HG03139 (cell line): ENCODE data around the gene MACO1.
"Not testable (repeated sequence)": the region's sequence is repeated elsewhere in the genome, so short reads cannot be mapped to it uniquely, and the experiment has no call there.

Experiments
- ATAC-seq: cut with Tn5 transposase; IDR thresholded peaks from one replicate; pipeline ENCODE4 v1.9.1; 2021; ENCODE audit not compliant: unreplicated experiment

MACO1 gene

DNA sequence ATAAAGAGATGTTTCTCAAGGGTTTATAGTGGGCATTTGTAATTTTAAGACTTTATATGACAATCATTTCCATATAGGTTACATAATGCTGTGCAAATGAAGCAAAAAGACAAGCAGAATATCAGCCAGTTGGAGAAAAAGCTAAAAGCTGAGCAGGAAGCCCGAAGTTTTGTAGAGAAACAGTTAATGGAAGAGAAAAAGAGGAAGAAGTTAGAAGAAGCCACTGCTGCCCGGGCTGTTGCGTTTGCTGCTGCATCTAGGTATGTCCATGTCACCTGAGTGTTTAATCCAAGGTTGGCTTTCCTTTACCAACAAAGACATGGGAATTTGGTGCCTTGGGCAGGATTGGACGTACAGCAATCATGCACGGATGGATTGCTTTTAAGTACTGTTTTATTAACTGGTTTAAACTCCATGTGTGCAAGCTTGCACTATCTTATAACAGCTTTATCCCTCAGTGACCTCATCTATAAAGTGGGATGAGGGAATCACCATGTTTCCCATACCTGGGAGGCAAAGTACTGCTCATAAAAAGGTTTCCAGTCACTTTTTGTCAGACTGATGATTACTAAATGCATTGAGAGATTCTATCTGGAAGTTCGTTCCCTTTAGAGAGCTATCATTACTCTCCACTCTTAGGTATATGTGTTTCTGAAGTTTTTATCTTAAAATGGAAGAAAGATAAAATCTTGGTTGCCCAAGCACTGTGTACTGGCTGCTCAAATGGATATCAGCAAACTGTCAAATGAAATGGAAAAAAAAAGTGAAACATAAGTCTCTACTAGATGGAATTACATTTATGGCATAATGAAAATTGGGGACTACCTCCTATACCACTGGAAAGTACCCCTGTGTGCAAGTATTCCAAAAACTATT lies 55.1 kb downstream of the MACO1 start:
- ATAC-seq = no peak

DNA sequence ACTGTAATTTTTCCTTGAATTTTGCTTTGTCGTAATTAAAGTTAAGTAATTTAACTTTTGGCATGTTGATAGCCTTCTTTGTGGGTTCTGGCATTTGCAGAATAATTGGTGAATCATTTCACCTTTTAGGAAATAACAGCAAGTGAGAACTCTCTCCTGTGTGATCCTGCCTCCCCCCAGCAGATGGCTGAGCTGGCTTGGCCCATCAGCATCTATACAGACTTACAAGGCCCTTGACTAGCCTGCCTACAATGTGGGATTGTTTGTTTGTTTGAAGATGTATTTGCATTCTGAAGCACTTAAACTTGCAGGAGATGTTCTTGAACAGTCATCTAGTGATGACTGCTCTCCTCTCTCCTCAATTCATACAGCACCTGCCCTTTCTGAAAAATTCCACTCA lies 55.9 kb downstream of the MACO1 start:
- no peak for ATAC-seq

DNA sequence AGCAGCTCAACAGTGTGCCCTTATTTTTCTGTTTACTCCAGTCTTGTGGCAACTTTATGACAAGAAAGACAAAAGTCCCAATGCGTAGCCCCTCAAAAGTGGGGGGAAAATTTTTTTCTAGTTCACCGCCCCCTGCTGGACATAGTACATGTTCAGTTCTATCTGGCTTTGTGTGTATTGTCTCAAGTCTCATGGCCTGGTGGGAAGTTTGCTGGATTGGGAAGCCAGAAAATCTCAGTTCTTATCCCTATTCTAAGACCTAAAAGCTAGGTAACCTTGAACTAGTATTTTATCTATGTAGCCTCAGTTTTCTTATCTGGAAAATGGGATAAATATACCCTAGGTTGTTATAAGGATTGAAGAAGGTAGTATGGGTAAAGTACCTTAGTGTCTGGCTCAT lies 56.9 kb downstream of the MACO1 start:
- ATAC-seq = no peak

DNA sequence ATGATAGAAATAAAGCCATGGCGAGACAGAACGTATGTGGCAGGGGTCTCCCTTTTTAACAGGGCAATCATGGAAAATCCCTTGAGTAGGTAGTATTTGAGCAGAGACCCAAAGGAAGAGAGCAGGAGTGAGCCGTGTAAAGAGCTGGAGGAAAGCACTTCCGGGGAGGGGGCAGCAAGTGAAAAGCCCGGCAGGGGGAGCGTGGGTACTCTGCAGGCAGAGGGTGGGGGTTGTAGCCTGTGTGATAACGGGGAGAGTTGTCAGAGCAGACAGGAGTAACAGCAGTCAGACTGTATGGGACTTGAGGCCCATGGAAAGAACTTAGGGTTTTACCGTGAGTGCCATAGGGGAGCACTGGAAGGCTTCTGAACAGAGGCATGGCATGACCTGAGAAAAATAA lies 61.6 kb downstream of the MACO1 start:
- ATAC-seq = no peak

DNA sequence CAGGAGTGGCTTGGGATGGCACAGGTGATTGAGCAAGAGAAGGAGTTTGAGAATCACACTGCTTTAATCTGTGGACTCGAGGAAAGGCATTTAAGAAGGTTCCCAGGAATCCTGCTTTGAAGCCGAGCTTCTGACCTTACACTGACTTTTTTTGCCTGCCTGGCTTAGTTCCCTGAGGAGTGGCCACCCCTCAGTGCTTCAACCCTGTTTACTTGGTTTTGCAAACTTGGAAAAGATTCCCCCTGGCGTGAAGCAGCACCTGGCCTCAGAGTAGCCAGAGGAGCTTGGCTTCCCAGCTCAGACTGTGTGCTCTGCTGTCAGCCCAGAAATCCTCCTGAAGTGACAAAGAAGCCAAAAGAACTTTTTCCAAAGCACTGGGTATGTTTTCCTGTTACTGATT lies 64.3 kb downstream of the MACO1 start:
- no peak for ATAC-seq

DNA sequence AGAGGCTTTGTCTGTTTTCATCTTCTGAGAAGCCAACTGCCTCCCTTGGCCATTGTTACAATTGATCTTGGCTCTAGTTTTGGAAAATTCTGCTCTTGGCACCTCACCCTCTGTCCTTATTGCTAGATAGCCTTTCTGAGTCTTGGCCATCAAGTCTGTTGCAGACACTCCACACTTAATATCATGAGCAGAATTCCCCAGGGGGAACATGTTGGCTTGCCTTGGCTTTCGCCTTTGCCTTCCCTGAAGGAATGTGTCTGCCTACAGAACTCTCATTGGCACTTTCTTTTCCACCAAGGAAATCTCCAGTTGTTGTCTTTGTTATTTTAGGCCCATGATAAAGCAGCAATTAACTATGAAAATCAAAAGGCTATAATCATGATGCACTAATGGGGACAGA lies 70.0 kb downstream of the MACO1 start:
- no peak for ATAC-seq

DNA sequence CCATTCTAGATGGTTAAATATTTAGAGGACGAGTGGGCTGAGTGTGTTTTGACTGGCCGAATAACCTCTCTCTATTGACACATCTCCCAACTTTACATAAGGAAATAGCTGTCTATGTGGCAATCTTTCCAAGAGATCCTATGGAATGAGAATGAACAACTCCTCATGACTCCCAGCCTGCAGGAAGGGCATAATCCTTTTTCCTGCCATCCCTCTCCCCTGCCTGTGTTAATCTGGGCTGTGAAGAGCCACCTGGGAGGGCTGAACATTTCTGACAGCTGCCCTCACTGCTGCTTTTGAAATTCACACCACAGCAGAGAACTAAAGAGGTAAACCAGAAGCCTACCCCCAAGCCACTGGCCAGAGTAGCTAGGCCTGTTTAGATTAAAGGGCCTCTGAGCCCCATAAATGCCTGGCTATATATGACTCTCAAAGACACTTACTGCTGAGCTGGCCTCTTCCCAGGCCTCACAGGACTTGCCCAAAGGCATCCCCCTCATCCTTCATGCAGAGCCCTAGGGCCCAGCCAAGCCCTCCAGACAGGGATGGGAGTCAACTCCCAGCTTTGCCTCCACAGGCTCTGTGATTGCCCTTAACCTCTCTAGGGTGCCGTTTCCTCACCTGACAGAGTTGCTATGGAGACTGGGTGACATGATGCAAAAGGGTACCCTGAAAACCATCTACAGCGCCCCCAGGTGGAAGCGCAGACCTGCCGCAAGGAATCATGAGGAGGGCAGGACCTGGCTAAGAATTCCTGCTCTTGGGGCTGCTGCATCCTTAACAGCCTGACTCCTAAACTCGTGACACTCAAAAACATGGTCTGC lies 70.8 kb downstream of the MACO1 start:
- no peak for ATAC-seq

DNA sequence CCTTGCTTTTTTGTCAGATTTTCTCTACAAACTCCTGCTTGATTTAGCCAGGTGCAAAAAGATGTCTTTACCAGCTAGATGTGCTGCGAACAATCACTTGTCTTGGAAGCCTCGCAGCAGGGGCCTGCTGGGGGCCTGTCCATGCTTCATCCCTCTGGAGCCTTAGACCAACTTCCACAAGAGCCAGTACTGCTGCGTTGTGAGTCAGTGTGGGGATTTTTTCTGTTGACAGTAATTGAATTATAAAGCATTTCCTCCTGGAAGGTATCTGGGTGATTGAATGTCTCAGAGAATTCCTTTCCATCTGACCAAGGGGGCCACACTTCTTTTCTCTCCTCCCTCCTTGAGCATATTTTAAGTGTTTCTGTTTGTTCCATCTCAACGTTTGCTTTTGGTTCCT lies 72.3 kb downstream of the MACO1 start:
- no peak for ATAC-seq

DNA sequence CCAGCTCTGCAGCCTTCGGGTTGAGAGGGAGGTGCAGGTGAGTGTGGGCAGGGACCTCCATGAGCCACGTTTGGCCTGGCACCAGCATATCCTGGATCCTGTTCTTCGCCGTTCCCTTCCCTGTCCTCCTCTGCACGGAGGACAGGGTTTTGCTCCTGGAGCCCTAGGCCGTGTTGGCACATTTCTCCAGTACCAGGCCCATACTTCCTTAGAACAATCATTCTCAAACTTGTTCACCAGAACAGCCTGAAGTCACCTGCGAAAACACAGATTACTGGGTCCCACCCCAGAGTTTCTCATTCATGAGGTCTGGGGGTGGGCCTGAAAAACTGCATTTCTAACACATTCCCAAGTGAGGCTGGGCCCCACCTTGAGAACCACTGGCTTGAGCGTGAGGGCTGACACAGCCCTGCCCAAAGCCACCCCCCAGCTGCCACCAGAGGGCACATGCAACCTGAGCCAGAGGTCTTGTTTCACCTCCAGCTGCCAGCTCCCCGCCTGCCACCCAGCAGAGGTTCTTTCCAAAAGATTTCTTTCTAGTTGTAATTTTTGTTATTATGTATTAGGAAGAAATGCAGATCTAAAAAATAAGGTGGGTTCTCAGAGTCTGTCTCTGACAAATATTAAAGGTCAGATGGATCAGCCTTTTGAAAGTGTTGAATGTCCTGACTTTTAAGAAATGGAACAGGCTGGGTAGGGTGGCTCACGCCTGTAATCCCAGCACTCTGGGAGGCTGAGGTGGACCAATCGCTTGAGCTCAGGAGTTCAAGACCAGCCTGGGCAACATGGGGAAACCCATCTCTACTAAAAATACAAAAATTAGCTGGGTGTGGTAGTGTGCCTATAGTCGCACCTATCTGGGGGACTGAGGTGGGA lies 73.1 kb downstream of the MACO1 start:
- no peak for ATAC-seq

DNA sequence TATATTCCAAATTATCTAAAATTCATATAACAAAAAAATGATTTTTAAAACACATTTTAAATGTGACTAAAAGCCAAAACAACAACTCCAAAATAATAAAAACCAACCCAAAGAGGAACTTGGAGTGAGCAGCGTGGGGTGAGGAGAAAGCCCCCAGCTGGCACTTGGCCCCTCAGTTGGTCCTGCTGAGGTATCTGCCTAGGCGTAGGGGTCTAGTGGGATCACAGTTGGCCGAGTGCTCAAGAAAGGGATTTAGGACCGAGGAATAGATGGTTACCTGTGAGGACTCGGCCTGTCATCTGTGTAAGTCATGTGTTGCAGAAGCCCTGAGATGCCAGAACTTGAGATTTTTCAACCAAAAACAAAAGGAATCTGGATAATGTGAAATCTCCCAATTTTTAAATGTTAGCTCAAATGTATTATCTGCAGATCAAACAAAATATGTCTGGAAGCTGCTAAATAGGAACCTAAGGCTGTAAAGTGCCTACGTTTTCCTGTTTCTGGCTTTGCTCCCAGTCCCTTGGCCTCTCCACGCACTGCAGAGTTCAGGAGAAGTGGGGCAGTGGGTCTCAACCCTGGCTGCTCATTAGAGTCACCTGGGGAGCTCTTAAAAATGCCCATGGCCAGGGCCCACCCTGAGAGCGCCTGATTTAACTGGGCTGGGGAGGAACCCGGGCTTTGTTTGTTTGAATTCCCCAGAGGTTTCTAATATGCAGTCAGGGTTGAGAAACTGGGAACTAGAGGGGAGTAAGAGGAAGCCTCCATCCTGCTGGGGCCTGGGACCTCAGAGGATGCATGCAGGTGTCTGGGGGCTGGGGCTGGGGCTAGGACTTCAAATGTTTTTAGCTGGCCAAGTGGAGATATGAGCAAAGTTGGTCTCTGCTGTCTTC lies 74.3 kb downstream of the MACO1 start:
- no peak for ATAC-seq

DNA sequence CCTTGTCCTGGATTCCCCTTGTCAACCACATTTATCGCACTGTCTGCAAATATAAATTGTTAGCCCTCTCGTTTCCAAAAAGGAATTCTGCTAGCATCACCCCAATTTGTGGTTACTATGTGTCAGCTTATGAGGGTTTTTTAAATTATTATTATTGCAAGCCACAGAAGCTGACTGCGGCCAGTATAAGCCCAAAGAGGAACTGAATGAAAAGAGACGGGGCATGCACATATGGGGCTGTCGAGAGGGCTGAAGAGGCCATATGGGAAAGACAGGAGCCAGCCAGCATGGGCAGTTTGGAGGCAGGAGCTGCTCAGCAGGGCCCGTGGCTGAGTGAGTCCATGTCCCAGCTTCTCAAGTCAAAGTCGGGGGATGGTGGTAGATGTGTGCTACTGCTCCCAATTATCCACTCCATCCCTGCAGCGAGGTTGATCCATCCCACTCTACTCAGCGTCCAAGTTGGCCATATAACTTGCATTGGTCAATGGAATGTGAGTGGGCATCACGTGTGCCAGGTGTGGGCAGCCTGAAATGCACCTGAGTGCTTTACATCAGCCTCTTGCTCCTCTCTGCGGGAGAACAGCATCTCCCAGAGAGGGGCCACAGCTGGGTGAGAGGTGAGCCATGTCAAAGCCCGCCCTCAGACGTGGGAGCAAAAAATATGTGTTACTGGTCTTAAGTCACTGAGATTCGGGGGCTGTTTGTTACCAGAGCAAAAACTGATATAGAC lies 75.1 kb downstream of the MACO1 start:
- ATAC-seq = no peak

DNA sequence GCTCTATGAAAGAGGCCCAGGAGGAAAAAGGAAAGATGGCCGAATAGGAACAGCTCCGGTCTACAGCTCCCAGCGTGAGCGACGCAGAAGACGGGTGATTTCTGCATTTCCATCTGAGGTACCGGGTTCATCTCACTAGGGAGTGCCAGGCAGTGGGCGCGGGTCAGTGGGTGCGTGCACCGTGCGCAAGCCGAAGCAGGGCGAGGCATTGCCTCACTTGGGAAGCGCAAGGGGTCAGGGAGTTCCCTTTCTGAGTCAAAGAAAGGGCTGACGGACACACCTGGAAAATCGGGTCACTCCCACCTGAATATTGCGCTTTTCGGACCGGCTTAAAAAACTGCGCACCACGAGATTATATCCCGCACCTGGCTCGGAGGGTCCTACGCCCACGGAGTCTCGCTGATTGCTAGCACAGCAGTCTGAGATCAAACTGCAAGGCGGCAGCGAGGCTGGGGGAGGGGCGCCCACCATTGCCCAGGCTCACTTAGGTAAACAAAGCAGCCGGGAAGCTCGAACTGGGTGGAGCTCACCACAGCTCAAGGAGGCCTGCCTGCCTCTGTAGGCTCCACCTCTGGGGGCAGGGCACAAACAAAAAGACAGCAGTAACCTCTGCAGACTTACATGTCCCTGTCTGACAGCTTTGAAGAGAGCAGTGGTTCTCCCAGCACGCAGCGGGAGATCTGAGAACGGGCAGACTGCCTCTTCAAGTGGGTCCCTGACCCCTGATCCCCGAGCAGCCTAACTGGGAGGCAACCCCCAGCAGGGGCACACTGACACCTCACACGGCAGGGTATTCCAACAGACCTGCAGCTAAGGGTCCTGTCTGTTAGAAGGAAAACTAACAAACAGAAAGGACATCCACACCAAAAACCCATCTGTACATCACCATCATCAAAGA lies 76.1 kb downstream of the MACO1 start:
- not testable (repeated sequence) for ATAC-seq

DNA sequence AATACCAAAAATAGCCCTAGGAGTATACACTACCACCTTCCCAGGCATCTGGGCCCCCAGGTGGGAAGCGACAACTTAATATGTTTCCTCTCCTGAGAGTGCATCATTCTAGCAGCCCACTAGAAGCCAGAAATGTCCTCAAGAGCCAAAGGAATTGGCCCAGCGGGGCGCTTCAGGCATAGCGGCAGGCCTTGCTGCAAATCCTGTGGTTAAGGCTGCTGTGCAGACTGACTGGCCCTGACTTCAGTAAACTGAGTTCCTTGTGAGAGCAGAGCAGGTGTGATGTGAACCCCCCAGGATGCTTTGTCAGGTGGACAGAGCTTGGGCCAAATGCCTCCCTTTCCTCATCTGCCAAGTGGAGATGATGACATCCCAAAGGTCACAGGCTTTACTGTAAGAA lies 83.0 kb downstream of the MACO1 start:
- no peak for ATAC-seq

DNA sequence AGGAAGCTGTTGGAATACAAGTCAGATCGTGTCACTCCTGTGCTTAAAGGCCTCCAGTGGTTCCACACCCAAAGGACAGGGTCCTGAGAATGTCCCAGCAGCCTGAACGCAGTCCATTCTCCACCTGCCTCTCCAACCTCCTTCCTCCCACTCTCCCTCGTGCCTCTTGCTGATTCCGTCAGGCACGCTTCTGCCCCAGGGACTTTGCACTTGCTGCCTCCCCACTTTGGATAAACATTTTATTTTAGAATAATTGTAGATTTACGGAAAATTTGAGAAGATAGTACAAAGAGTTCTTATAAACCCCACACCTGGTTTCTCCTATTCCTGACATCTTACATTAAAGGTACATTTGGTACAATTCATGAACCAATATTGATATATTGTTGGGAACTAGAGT lies 84.3 kb downstream of the MACO1 start:
- no peak for ATAC-seq

DNA sequence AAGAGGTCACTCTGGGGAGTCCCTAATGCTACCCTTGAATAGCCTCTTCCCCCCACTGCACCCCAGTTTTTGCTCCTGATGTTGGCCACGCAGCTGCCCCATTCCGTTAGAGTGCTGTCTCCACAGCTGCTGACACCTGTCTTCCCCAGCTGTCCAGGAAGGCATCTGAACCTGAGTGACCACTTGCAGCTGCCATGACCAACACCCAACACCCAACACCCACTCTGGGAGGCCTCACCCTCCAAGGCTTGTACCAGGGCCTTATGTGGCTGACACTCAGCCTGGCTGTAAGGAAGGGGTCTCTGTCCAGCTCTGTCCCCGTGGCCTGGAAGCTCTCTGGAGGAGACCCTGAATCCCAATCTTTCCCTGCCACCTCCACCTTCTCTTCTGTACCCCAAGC lies 86.0 kb downstream of the MACO1 start:
- ATAC-seq = no peak

DNA sequence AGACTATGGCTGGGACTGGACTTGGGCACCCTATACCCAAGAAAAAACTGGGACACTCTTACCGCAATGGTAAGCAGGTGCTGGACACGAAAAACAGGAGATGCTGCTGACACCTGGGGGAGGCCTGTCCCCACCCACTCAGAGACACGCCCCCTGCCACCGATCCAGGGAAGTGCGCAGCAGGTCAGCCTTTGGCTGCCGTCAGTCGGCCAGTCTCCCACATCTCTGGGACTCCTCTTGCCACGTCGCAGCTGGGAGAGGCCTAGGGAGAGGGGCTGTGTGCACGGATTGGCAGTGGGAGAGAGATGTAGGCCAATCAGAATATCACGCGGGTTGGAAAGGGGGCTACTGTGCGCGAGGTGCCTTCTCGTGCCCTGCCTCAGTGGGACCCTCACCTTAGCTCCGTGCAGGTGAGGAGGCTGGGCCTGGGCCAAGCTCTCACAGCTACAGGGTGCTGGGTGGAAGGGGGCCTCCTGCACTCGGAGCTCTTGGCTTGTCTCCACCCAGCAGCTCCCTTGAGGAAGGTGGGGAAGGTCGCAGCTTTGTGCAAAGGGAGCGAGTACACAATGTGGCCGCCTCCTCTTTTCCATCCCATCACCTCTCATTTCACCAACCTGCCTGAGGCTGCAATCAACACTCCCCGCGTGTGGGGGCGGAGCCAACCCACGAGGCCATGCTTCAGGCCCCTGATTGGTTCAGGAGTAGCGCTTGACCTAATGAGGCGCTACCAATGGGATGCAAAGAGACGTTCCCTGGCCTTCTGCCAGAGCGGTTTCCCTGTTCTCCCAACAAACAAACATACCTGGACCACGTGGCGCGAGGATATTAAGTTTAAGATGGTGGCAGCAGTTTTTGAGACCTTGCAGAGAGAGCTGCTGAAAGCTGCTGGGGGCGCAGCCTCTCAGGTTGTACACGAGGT lies 87.0 kb downstream of the MACO1 start:
- no peak for ATAC-seq

DNA sequence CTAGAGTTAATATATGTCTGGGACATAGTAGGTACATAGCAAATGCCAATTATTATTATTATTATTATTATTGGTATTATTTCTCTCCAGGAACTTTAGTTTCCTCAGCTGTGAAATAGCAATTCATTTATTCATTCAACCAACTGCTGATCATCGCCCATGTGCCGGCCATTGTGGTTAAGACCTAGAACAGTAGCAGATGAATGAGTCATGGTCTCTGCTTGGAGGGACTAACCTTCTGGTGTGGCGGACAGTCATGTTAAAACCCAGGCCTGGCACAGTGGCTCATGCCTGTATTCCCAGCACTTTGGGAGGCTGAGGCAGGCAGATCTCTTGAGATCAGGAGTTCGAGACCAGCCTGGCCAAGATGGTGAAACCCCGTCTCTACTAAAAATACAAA lies 88.9 kb downstream of the MACO1 start:
- ATAC-seq = no peak
